Endothelial cell of umbilical vein (primary cell): ENCODE measurements around the gene EFNA5. TPM values are rescaled to one million over a fixed set of nuclear protein-coding genes. Genes with fewer than 3 reads are reported as not detected.

Experiments used
- BruUV-seq: library from RNA; stranded (reverse); fragments of 400-500 nt; replicated peaks from 2 replicates; lab custom pipeline; 2021; lab: Mats Ljungman, UMichigan
- CTCF ChIA-PET: fragments of 300-600, 350-600 bp; sonication (Branson Sonifier 250); formaldehyde crosslinking; loops from one replicate; lab custom pipeline; 2021; ENCODE audit warnings: antibody characterized with exemption, inconsistent platforms; lab: Charles Lee
- POLR2A ChIA-PET: fragments of 300-600, 350-600 bp; sonication (Branson Sonifier 250); formaldehyde crosslinking; loops from one replicate; lab custom pipeline; 2021; ENCODE audit warnings: antibody characterized with exemption, inconsistent platforms; lab: Charles Lee
- DNase-seq: peaks from one replicate; pipeline ENCODE4 v3.0.0-alpha.2; 2011; ENCODE audit warnings: low read depth, low spot score
- FAIRE-seq: peaks from 2 replicates; lab custom pipeline; 2011; peaks lifted over from hg19 to GRCh38; lab: Jason Lieb, UNC
- H2AFZ ChIP-seq: 2 replicates; pipeline ENCODE4 v1.6.0; 2012; ENCODE audit warnings: low read depth, low read length, control low read depth, inconsistent platforms
- H3K27ac ChIP-seq: 2 replicates; pipeline ENCODE4 v1.5.1; 2011; ENCODE audit warnings: low read depth, mild to moderate bottlenecking, control low read depth, low read length, moderate library complexity; ENCODE audit not compliant: insufficient read depth
- H3K27me3 ChIP-seq, 2 experiments: 2 replicates each; pipeline versions ENCODE4 v1.6.0 to v1.6.1; 2011; ENCODE audit warnings: low read length in 2 of 2, mixed read lengths in 1 of 2; ENCODE audit not compliant: control insufficient read depth in 2 of 2, insufficient read depth in 2 of 2
- H3K36me3 ChIP-seq, 2 experiments: 2 replicates in 1 of 2; 3 replicates in 1 of 2; pipeline ENCODE4 v1.5.1; 2011; ENCODE audit warnings: low read length in 2 of 2, mild to moderate bottlenecking in 1 of 2, moderate library complexity in 1 of 2; ENCODE audit not compliant: control insufficient read depth in 2 of 2, insufficient read depth in 2 of 2; ENCODE audit errors: extremely low read depth in 1 of 2
- H3K4me1 ChIP-seq: 3 replicates; pipeline ENCODE4 v1.5.1; 2011; ENCODE audit warnings: mild to moderate bottlenecking, low read length; ENCODE audit not compliant: control insufficient read depth, insufficient read depth; ENCODE audit errors: extremely low read depth
- H3K4me2 ChIP-seq: 2 replicates; pipeline ENCODE4 v1.6.1; 2011; ENCODE audit warnings: low read length, control low read depth, mixed read lengths; ENCODE audit not compliant: insufficient read depth
- H3K4me3 ChIP-seq, 3 experiments: fragments of 200-600 bp in 1 of 3; sonication (generic), shearing (Covaris generic) in 1 of 3; replicated peaks in 1 of 3; 2 replicates each; pipeline ENCODE4 v1.5.1; 2011 to 2016; ENCODE audit warnings: control low read depth in 3 of 3, low read length in 3 of 3, mild to moderate bottlenecking in 2 of 3, inconsistent platforms in 1 of 3, low read depth in 1 of 3, moderate library complexity in 1 of 3; ENCODE audit not compliant: insufficient read depth in 1 of 3
- H3K79me2 ChIP-seq: 2 replicates; pipeline ENCODE4 v1.6.0; 2012; ENCODE audit warnings: low read length, inconsistent platforms; ENCODE audit not compliant: control insufficient read depth, insufficient read depth
- H3K9ac ChIP-seq: replicated peaks from 2 replicates; pipeline ENCODE3; 2011; ENCODE audit warnings: low read length, control low read depth; ENCODE audit not compliant: insufficient read depth; ENCODE audit errors: extremely low read depth
- H3K9me1 ChIP-seq: replicated peaks from 3 replicates; pipeline ENCODE4 v1.6.0; 2011; ENCODE audit warnings: mild to moderate bottlenecking, low read length; ENCODE audit not compliant: control insufficient read depth, insufficient read depth; ENCODE audit errors: extremely low read depth
- H3K9me3 ChIP-seq: replicated peaks from 2 replicates; pipeline ENCODE4 v1.5.1; 2012; ENCODE audit warnings: low read length, inconsistent platforms; ENCODE audit not compliant: control insufficient read depth, insufficient read depth
- H4K20me1 ChIP-seq: replicated peaks from 2 replicates; pipeline ENCODE3; 2011; ENCODE audit warnings: mild to moderate bottlenecking, low read length; ENCODE audit not compliant: control insufficient read depth, insufficient read depth; ENCODE audit errors: extremely low read depth
- EZH2 ChIP-seq: IDR thresholded peaks from 2 replicates; pipeline ENCODE4 v1.6.1; 2012; ENCODE audit warnings: borderline replicate concordance, low read depth, mild to moderate bottlenecking, moderate library complexity, low read length, inconsistent platforms; ENCODE audit not compliant: severe bottlenecking
- FOS ChIP-seq: IDR thresholded peaks from 2 replicates; pipeline ENCODE4 v1.6.1; 2011; ENCODE audit warnings: mild to moderate bottlenecking, low read length, moderate library complexity, borderline replicate concordance; ENCODE audit not compliant: insufficient read depth
- GATA2 ChIP-seq: IDR thresholded peaks from 2 replicates; pipeline ENCODE4 v1.7.0; 2011; ENCODE audit warnings: low read depth, mild to moderate bottlenecking, moderate library complexity, mixed read lengths, low read length; ENCODE audit not compliant: insufficient read length, insufficient read depth
- JUN ChIP-seq: IDR thresholded peaks from 2 replicates; pipeline ENCODE4 v1.6.1; 2011; ENCODE audit warnings: borderline replicate concordance, low read depth; ENCODE audit not compliant: insufficient read length, insufficient read depth
- MAX ChIP-seq: IDR thresholded peaks from 2 replicates; pipeline ENCODE4 v1.6.1; 2011; ENCODE audit not compliant: insufficient read depth, insufficient read length
- MYC ChIP-seq: IDR thresholded peaks from one replicate; pipeline ENCODE4 v1.6.1; 2011; ENCODE audit warnings: mild to moderate bottlenecking, low read depth, low read length
- POLR2A ChIP-seq: IDR thresholded peaks from 2 replicates; pipeline ENCODE4 v1.6.1; 2012; ENCODE audit warnings: low read depth, mild to moderate bottlenecking, control low read depth, low read length
- POLR2AphosphoS5 ChIP-seq: IDR thresholded peaks from 2 replicates; pipeline ENCODE4 v1.6.1; 2012; ENCODE audit warnings: low read depth, mild to moderate bottlenecking, control low read depth, low read length, moderate library complexity; ENCODE audit not compliant: insufficient read depth
- dilution Hi-C: fragments of 300-500 bp; cut with MboI; formaldehyde crosslinking; loops from one replicate; pipeline ENCODE4 v1.15.0; 2019; ENCODE audit warnings: low sequenced_read_pairs; ENCODE audit not compliant: extremely low pct_ligation_motif_present
- intact Hi-C: fragments of 100-400 bp; cut with micrococcal nuclease; formaldehyde crosslinking; loops from one replicate; pipeline ENCODE4 v1.10.0; 2022
- polyA plus RNA-seq, 4 experiments: library from polyadenylated mRNA; depleted of rRNA in 3 of 4; stranded (reverse) in 3 of 4; unstranded in 1 of 4; fragments of >200 nt; gene quantifications; 2 replicates each; pipeline versions ENCODE4 v1.2.1 to v1.2.3, GENCODE V29; 2011 to 2012; ENCODE audit warnings: missing spikeins in 1 of 4
- total RNA-seq: library from RNA; stranded (reverse); gene quantifications from 2 replicates; pipeline ENCODE4 v1.2.3, GENCODE V29; 2021
- TF ChIP-seq, protein P1 (sequence below), 2 donors: IDR thresholded peaks; 1 replicate in 1 of 2; 2 replicates in 1 of 2; pipeline ENCODE4 v1.5.1; 2011; ENCODE audit warnings: low read length in 2 of 2, mild to moderate bottlenecking in 2 of 2, moderate library complexity in 2 of 2, control low read depth in 1 of 2, inconsistent platforms in 1 of 2, low read depth in 1 of 2; ENCODE audit not compliant: insufficient read depth in 1 of 2; ENCODE audit errors: extremely low read depth in 1 of 2

The EFNA5 gene
- total and polyA plus RNA-seq, 2 donors (not counting 3 experiments of a cell fraction or from before 2014, with no cell fraction given): 13.6 to 22.1 TPM

- H4K20me1 ChIP-seq: no peaks in the 10 kb centered on the region
- no peaks in the 10 kb centered on the region for H3K36me3 ChIP-seq
- intact Hi-C loops: no loop called here
- H3K4me2 ChIP-seq: no peak overlapping the region
- no peak overlapping the region for H3K27ac ChIP-seq
- H3K9ac ChIP-seq: no peak overlapping the region
- H3K9me1 ChIP-seq: no peaks in the 10 kb centered on the region
- no peaks in the 10 kb centered on the region for H3K79me2 ChIP-seq
- H3K9me3 ChIP-seq: no peaks in the 10 kb centered on the region
- DNase-seq (no peak), FAIRE-seq (no peak)
- TF ChIP-seq GATA2: no peak
- no peak for TF ChIP-seq FOS
- no peak for TF ChIP-seq MAX
- TF ChIP-seq EZH2: no peak
- no peak for TF ChIP-seq POLR2A
- TF ChIP-seq, protein P1, sequence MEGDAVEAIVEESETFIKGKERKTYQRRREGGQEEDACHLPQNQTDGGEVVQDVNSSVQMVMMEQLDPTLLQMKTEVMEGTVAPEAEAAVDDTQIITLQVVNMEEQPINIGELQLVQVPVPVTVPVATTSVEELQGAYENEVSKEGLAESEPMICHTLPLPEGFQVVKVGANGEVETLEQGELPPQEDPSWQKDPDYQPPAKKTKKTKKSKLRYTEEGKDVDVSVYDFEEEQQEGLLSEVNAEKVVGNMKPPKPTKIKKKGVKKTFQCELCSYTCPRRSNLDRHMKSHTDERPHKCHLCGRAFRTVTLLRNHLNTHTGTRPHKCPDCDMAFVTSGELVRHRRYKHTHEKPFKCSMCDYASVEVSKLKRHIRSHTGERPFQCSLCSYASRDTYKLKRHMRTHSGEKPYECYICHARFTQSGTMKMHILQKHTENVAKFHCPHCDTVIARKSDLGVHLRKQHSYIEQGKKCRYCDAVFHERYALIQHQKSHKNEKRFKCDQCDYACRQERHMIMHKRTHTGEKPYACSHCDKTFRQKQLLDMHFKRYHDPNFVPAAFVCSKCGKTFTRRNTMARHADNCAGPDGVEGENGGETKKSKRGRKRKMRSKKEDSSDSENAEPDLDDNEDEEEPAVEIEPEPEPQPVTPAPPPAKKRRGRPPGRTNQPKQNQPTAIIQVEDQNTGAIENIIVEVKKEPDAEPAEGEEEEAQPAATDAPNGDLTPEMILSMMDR (IDR thresholded peaks at IDR 0.05; ENCODE audit: extremely low read depth in 1 of 2, insufficient read depth in 1 of 2, low read depth in 1 of 2, low read length in 2 of 2): no peak
- no peak for TF ChIP-seq POLR2AphosphoS5
- TF ChIP-seq JUN: no peak
- TF ChIP-seq MYC: no peak
- H3K27me3 ChIP-seq: no peaks in the 10 kb centered on the region
- ChIA-PET POLR2A (no interaction called here), CTCF (interaction anchor here (1.1 to 1.3 kb wide), 2 partner anchors 16 to 125 kb away, joined by 3 read pairs; no protein-coding TSS in a partner anchor)
- H3K4me3 ChIP-seq: no peak overlapping the region
- no TSS peak for BruUV-seq
- dilution Hi-C loops: no loop called here
- no peak overlapping the region for H2AFZ ChIP-seq
- peaks cover 7% of the 10 kb centered on the region for H3K4me1 ChIP-seq
Observed at GRCh38 chr5:107447587-107447986, 223.2 kb downstream of the EFNA5 start.
